ENCODE measurements around the gene SLC36A4. TPM values are rescaled to one million over a fixed set of nuclear protein-coding genes. Genes with fewer than 3 reads are reported as not detected.

The SLC36A4 gene
- polyA plus RNA-seq, 4 donors = 0.45 to 4.9 (median 2.4) TPM

- DNase-seq (no peak), FAIRE-seq (no peak)
- no peaks in the 10 kb centered on the region for H3K4me1 ChIP-seq (ENCODE audit: control insufficient read depth in 3 of 3, insufficient read depth in 2 of 3, low read depth in 1 of 3, low read length in 2 of 3)
- H3K27ac ChIP-seq (ENCODE audit: low read depth in 1 of 3, low read length in 2 of 3) = no peak overlapping the region
- no peaks in the 10 kb centered on the region for H3K9me3 ChIP-seq (ENCODE audit: control insufficient read depth in 2 of 2, insufficient read depth in 1 of 2, low read depth in 1 of 2, low read length in 1 of 2)
- H3K27me3 ChIP-seq (ENCODE audit: control insufficient read depth in 3 of 3, insufficient read depth in 3 of 3, low read length in 3 of 3) = no peaks in the 10 kb centered on the region
- H3K36me3 ChIP-seq (ENCODE audit: control insufficient read depth in 3 of 3, insufficient read depth in 2 of 3, low read depth in 1 of 3, low read length in 3 of 3) = no peaks in the 10 kb centered on the region
- WGBS, 3 donors = 87 to 92% (median 91%) methylated on average over 2 of the region's 2 CpGs
- H3K4me3 ChIP-seq (ENCODE audit: low read depth in 1 of 3, low read length in 3 of 3) = no peak overlapping the region
Observed at GRCh38 chr11:93159721-93160120, 38.1 kb downstream of the SLC36A4 start.

GRCh38 chr11:93155738-93156137 is 42.1 kb downstream of the SLC36A4 start:
- Histone ChIP-seq H3K27ac (ENCODE audit: low read depth in 1 of 3, low read length in 2 of 3) (no peak overlapping the region), H3K36me3 (ENCODE audit: control insufficient read depth in 3 of 3, insufficient read depth in 2 of 3, low read depth in 1 of 3, low read length in 3 of 3) (no peaks in the 10 kb centered on the region), H3K27me3 (ENCODE audit: control insufficient read depth in 3 of 3, insufficient read depth in 3 of 3, low read length in 3 of 3) (no peaks in the 10 kb centered on the region), H3K4me1 (ENCODE audit: control insufficient read depth in 3 of 3, insufficient read depth in 2 of 3, low read depth in 1 of 3, low read length in 2 of 3) (no peaks in the 10 kb centered on the region), H3K4me3 (ENCODE audit: low read depth in 1 of 3, low read length in 3 of 3) (no peak overlapping the region), H3K9me3 (ENCODE audit: control insufficient read depth in 2 of 2, insufficient read depth in 1 of 2, low read depth in 1 of 2, low read length in 1 of 2) (no peaks in the 10 kb centered on the region)
- FAIRE-seq (no peak), DNase-seq (no peak)
- WGBS, 3 donors = 97 to 100% (median 99%) methylated on average over 3 of the region's 3 CpGs

GRCh38 chr11:93145390-93145915 is 52.3 kb downstream of the SLC36A4 start:
- 87 to 88% (median 87%) methylated on average over 6 of the region's 6 CpGs for WGBS, 3 donors
- no peaks in the 10 kb centered on the region for H3K9me3 ChIP-seq (ENCODE audit: control insufficient read depth in 2 of 2, insufficient read depth in 1 of 2, low read depth in 1 of 2, low read length in 1 of 2)
- H3K27ac ChIP-seq (ENCODE audit: low read depth in 1 of 3, low read length in 2 of 3) = no peak overlapping the region
- FAIRE-seq = no peak
- no peaks in the 10 kb centered on the region for H3K36me3 ChIP-seq (ENCODE audit: control insufficient read depth in 3 of 3, insufficient read depth in 2 of 3, low read depth in 1 of 3, low read length in 3 of 3)
- H3K4me3 ChIP-seq (ENCODE audit: low read depth in 1 of 3, low read length in 3 of 3) = no peak overlapping the region
- no peaks in the 10 kb centered on the region for H3K27me3 ChIP-seq (ENCODE audit: control insufficient read depth in 3 of 3, insufficient read depth in 3 of 3, low read length in 3 of 3)
- no peaks in the 10 kb centered on the region for H3K4me1 ChIP-seq (ENCODE audit: control insufficient read depth in 3 of 3, insufficient read depth in 2 of 3, low read depth in 1 of 3, low read length in 2 of 3)
- DNase-seq = no peak

DNA sequence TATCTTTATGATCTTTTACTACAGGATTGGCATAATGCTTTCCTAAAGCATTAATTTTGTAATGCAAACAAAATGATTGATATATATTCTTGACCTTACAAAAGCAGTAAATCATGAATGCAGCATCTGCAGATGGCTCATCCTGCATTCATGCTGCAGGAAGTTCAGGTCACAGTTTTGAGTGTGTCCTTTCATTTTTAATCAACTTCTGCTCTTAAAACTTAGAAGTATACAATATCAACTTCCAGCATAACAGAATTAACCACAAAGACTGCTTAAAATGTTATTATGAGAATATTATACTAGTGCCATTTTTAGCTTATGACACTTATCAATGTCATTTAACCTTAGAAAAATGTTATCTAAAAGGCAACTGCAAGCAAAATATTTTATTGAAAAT is 54.0 kb downstream of the SLC36A4 start:
- DNase-seq (no peak), FAIRE-seq (no peak)
- H3K27ac ChIP-seq (ENCODE audit: low read depth in 1 of 3, low read length in 2 of 3) = no peak overlapping the region
- H3K27me3 ChIP-seq (ENCODE audit: control insufficient read depth in 3 of 3, insufficient read depth in 3 of 3, low read length in 3 of 3) = no peaks in the 10 kb centered on the region
- no peaks in the 10 kb centered on the region for H3K36me3 ChIP-seq (ENCODE audit: control insufficient read depth in 3 of 3, insufficient read depth in 2 of 3, low read depth in 1 of 3, low read length in 3 of 3)
- H3K9me3 ChIP-seq (ENCODE audit: control insufficient read depth in 2 of 2, insufficient read depth in 1 of 2, low read depth in 1 of 2, low read length in 1 of 2) = no peaks in the 10 kb centered on the region
- no peaks in the 10 kb centered on the region for H3K4me1 ChIP-seq (ENCODE audit: control insufficient read depth in 3 of 3, insufficient read depth in 2 of 3, low read depth in 1 of 3, low read length in 2 of 3)
- H3K4me3 ChIP-seq (ENCODE audit: low read depth in 1 of 3, low read length in 3 of 3) = no peak overlapping the region

GRCh38 chr11:93143186-93143585 is 54.6 kb downstream of the SLC36A4 start:
- H3K4me1 ChIP-seq (ENCODE audit: control insufficient read depth in 3 of 3, insufficient read depth in 2 of 3, low read depth in 1 of 3, low read length in 2 of 3) = no peaks in the 10 kb centered on the region
- DNase-seq = no peak
- FAIRE-seq = no peak
- no peak overlapping the region for H3K4me3 ChIP-seq (ENCODE audit: low read depth in 1 of 3, low read length in 3 of 3)
- no peaks in the 10 kb centered on the region for H3K36me3 ChIP-seq (ENCODE audit: control insufficient read depth in 3 of 3, insufficient read depth in 2 of 3, low read depth in 1 of 3, low read length in 3 of 3)
- no peak overlapping the region for H3K27ac ChIP-seq (ENCODE audit: low read depth in 1 of 3, low read length in 2 of 3)
- no peaks in the 10 kb centered on the region for H3K27me3 ChIP-seq (ENCODE audit: control insufficient read depth in 3 of 3, insufficient read depth in 3 of 3, low read length in 3 of 3)
- H3K9me3 ChIP-seq (ENCODE audit: control insufficient read depth in 2 of 2, insufficient read depth in 1 of 2, low read depth in 1 of 2, low read length in 1 of 2) = no peaks in the 10 kb centered on the region

DNA sequence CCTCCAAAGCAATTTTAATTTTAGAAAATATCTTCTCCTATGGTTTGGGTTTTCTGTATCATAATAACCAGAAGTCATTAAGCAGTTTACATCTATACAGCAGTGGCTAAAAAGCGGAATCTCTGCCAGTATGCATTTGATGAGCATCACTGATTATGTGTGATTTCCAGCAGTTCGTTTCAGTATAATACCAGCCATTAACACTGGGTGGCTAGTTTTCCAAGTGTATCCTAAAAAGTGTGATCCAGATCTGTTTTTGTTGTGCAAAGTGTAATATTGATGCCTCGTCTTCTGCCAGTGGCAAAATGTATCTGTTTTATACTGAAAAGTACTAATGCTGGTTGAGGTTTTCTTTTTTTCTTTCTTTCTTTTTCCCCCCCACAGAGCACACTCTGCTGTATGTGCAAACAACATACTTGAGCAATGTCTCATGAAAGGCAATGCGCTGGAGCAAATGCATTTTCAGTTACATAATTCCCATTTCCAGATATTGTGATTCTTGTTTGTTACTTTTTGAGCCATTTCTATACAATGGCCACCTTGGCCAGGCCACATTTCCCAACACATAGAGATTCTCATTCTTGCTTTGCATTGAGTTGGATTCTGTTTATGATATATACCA is 64.2 kb downstream of the SLC36A4 start:
- Histone ChIP-seq H3K27ac (ENCODE audit: low read depth in 1 of 3, low read length in 2 of 3) (no peak overlapping the region), H3K9me3 (ENCODE audit: control insufficient read depth in 2 of 2, insufficient read depth in 1 of 2, low read depth in 1 of 2, low read length in 1 of 2) (no peaks in the 10 kb centered on the region), H3K4me1 (ENCODE audit: control insufficient read depth in 3 of 3, insufficient read depth in 2 of 3, low read depth in 1 of 3, low read length in 2 of 3) (no peaks in the 10 kb centered on the region), H3K4me3 (ENCODE audit: low read depth in 1 of 3, low read length in 3 of 3) (no peak overlapping the region), H3K27me3 (ENCODE audit: control insufficient read depth in 3 of 3, insufficient read depth in 3 of 3, low read length in 3 of 3) (no peaks in the 10 kb centered on the region), H3K36me3 (ENCODE audit: control insufficient read depth in 3 of 3, insufficient read depth in 2 of 3, low read depth in 1 of 3, low read length in 3 of 3) (no peaks in the 10 kb centered on the region)
- FAIRE-seq (no peak), DNase-seq (no peak)
- 76 to 82% (median 79%) methylated on average over 4 of the region's 4 CpGs for WGBS, 3 donors

- H3K27me3 ChIP-seq (ENCODE audit: control insufficient read depth in 3 of 3, insufficient read depth in 3 of 3, low read length in 3 of 3) = no peaks in the 10 kb centered on the region
- H3K36me3 ChIP-seq (ENCODE audit: control insufficient read depth in 3 of 3, insufficient read depth in 2 of 3, low read depth in 1 of 3, low read length in 3 of 3) = no peaks in the 10 kb centered on the region
- no peak for DNase-seq
- H3K4me1 ChIP-seq (ENCODE audit: control insufficient read depth in 3 of 3, insufficient read depth in 2 of 3, low read depth in 1 of 3, low read length in 2 of 3) = no peaks in the 10 kb centered on the region
- FAIRE-seq = no peak
- no peak overlapping the region for H3K27ac ChIP-seq (ENCODE audit: low read depth in 1 of 3, low read length in 2 of 3)
- H3K9me3 ChIP-seq (ENCODE audit: control insufficient read depth in 2 of 2, insufficient read depth in 1 of 2, low read depth in 1 of 2, low read length in 1 of 2) = no peaks in the 10 kb centered on the region
- no peak overlapping the region for H3K4me3 ChIP-seq (ENCODE audit: low read depth in 1 of 3, low read length in 3 of 3)
- WGBS, 3 donors = 23 to 46% (median 32%) methylated on average over 1 of the region's 1 CpG
Observed at GRCh38 chr11:93132836-93133235, 65.0 kb downstream of the SLC36A4 start.

DNA sequence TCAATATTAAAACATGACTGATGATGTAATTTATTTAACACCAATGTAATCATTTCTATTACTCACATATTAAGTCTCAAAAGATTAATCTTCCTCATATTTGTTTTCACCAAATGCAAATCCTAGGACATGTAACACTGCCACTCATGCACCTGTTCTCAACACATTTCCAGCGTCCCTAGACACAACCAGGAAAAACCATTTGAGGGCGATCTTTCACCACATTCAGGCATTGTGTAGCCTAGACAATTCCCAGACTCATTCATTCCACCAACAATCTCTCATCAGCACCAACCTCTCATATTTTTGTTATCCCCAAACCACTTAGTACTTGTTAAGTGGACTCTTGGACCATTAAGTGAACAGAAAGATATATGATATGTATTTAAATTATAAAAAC is 66.1 kb downstream of the SLC36A4 start:
- WGBS, 3 donors = 39 to 43% (median 41%) methylated on average over 2 of the region's 2 CpGs
- DNase-seq = peak; percentile 7 to 15
- H3K4me1 ChIP-seq (ENCODE audit: control insufficient read depth in 3 of 3, insufficient read depth in 2 of 3, low read depth in 1 of 3, low read length in 2 of 3) = no peaks in the 10 kb centered on the region
- H3K27ac ChIP-seq (ENCODE audit: low read depth in 1 of 3, low read length in 2 of 3) = no peak overlapping the region
- no peak for FAIRE-seq
- no peak overlapping the region for H3K4me3 ChIP-seq (ENCODE audit: low read depth in 1 of 3, low read length in 3 of 3)
- no peaks in the 10 kb centered on the region for H3K36me3 ChIP-seq (ENCODE audit: control insufficient read depth in 3 of 3, insufficient read depth in 2 of 3, low read depth in 1 of 3, low read length in 3 of 3)
- no peaks in the 10 kb centered on the region for H3K9me3 ChIP-seq (ENCODE audit: control insufficient read depth in 2 of 2, insufficient read depth in 1 of 2, low read depth in 1 of 2, low read length in 1 of 2)
- H3K27me3 ChIP-seq (ENCODE audit: control insufficient read depth in 3 of 3, insufficient read depth in 3 of 3, low read length in 3 of 3) = no peaks in the 10 kb centered on the region

GRCh38 chr11:93128574-93128973 is 69.2 kb downstream of the SLC36A4 start:
- Histone ChIP-seq H3K27me3 (ENCODE audit: control insufficient read depth in 3 of 3, insufficient read depth in 3 of 3, low read length in 3 of 3) (no peaks in the 10 kb centered on the region), H3K27ac (ENCODE audit: low read depth in 1 of 3, low read length in 2 of 3) (no peak overlapping the region), H3K4me3 (ENCODE audit: low read depth in 1 of 3, low read length in 3 of 3) (no peak overlapping the region), H3K4me1 (ENCODE audit: control insufficient read depth in 3 of 3, insufficient read depth in 2 of 3, low read depth in 1 of 3, low read length in 2 of 3) (no peaks in the 10 kb centered on the region), H3K9me3 (ENCODE audit: control insufficient read depth in 2 of 2, insufficient read depth in 1 of 2, low read depth in 1 of 2, low read length in 1 of 2) (no peaks in the 10 kb centered on the region), H3K36me3 (ENCODE audit: control insufficient read depth in 3 of 3, insufficient read depth in 2 of 3, low read depth in 1 of 3, low read length in 3 of 3) (no peaks in the 10 kb centered on the region)
- FAIRE-seq (no peak), DNase-seq (no peak)
- 92 to 98% (median 96%) methylated on average over 3 of the region's 3 CpGs for WGBS, 3 donors

All from small intestine (tissue), 7 donors.